HL-60 (cell line): ENCODE measurements around the gene SBNO2.

Source experiments
- DNase-seq, 2 experiments: peaks; one replicate each; pipeline ENCODE4 v3.0.0-alpha.2; 2010 to 2020; ENCODE audit warnings: low read depth in 1 of 2, low spot score in 1 of 2
- H3K27ac ChIP-seq: fragments of 250-450 bp; sonication (Bioruptor Pico); replicated peaks from 2 replicates; pipeline ENCODE4 v1.5.1; 2020; ENCODE audit warnings: mild to moderate bottlenecking, moderate library complexity
- H3K27me3 ChIP-seq: fragments of 250-450 bp; sonication (Bioruptor Pico); 2 replicates; pipeline ENCODE4 v1.5.1; 2021; ENCODE audit warnings: mild to moderate bottlenecking, moderate library complexity; ENCODE audit not compliant: insufficient read depth, poor library complexity, severe bottlenecking
- H3K4me3 ChIP-seq: replicated peaks from 2 replicates; pipeline ENCODE4 v1.5.1; 2011; ENCODE audit warnings: mild to moderate bottlenecking, control low read depth, low read length; ENCODE audit not compliant: insufficient read depth
- CTCF ChIP-seq: IDR thresholded peaks from one replicate; pipeline ENCODE4 v1.5.1; 2011; ENCODE audit warnings: low read length, control low read depth, inconsistent platforms; ENCODE audit not compliant: insufficient read depth
- GABPA ChIP-seq: IDR thresholded peaks from 2 replicates; pipeline ENCODE4 v1.6.1; 2012; ENCODE audit warnings: low read depth
- POLR2AphosphoS5 ChIP-seq: IDR thresholded peaks from 2 replicates; pipeline ENCODE4 v1.6.1; 2012; ENCODE audit warnings: low read depth
- REST ChIP-seq: IDR thresholded peaks from 2 replicates; pipeline ENCODE4 v1.6.1; 2012; ENCODE audit warnings: low read depth; ENCODE audit not compliant: insufficient replicate concordance
- SPI1 ChIP-seq: IDR thresholded peaks from 2 replicates; pipeline ENCODE4 v1.6.1; 2012; ENCODE audit warnings: low read depth, mild to moderate bottlenecking, borderline replicate concordance

SBNO2 gene

GRCh38 chr19:1164684-1165531, 9.2 kb downstream of the SBNO2 start:
- no peak overlapping the region for H3K4me3 ChIP-seq
- DNase-seq: no peak
- TF ChIP-seq REST (no peak), POLR2AphosphoS5 (no peak), CTCF (no peak), GABPA (no peak), SPI1 (no peak)
- no peaks in the 10 kb centered on the region for H3K27me3 ChIP-seq
- no peak overlapping the region for H3K27ac ChIP-seq

GRCh38 chr19:1163934-1164683, 10.0 kb downstream of the SBNO2 start:
- DNase-seq: peak in 1 of 2 experiments; percentile 88
- H3K27ac ChIP-seq: no peak overlapping the region
- H3K27me3 ChIP-seq: no peaks in the 10 kb centered on the region
- TF ChIP-seq REST: no peak
- TF ChIP-seq GABPA: no peak
- TF ChIP-seq SPI1: no peak
- TF ChIP-seq POLR2AphosphoS5: no peak
- TF ChIP-seq CTCF: no peak
- H3K4me3 ChIP-seq: no peak overlapping the region

- Histone ChIP-seq H3K27me3 (no peaks in the 10 kb centered on the region), H3K4me3 (no peak overlapping the region), H3K27ac (no peak overlapping the region)
- no peak for DNase-seq
- TF ChIP-seq POLR2AphosphoS5 (no peak), CTCF (no peak), SPI1 (no peak), GABPA (no peak), REST (no peak)
Measured at GRCh38 chr19:1163283-1163933, 10.7 kb downstream of the SBNO2 start.
